DLD1 (cell line): ENCODE results near the gene GLI1.

Source experiments
- in situ Hi-C: cut with HindIII; loops from 2 replicates; pipeline ENCODE4 v1.10.0; 2017; ENCODE audit warnings: low sequenced_read_pairs

GLI1 gene

GRCh38 chr12:57518176-57518919, 58.8 kb downstream of the GLI1 start:
- in situ Hi-C loops = no loop called here

- in situ Hi-C loops = no loop called here
Observed at GRCh38 chr12:57518920-57519795, 59.6 kb downstream of the GLI1 start.

GRCh38 chr12:57519796-57520052, 60.1 kb downstream of the GLI1 start:
- in situ Hi-C loops = no loop called here

- in situ Hi-C loops = no loop called here
Observed at GRCh38 chr12:57520053-57520818, 60.7 kb downstream of the GLI1 start, which contains the start of gene DDIT3. DDIT3 (minus strand) TSS chr12:57520514; CDS start chr12:57517406, 3,108 bp downstream.

GRCh38 chr12:57521525-57522010, 62.0 kb downstream of the GLI1 start:
- in situ Hi-C loops = no loop called here
